Heart right ventricle (tissue), 16 donors: Measurements from ENCODE around the gene SYCP2. TPM values are rescaled to one million over a fixed set of nuclear protein-coding genes. Genes with fewer than 3 reads are reported as not detected.
A peak's percentile ranks its signal among the peaks of the same experiment; 100 is the strongest.

Experiments
- ATAC-seq, 8 donors: fragments of 200-7000 bp; cut with Tn5 transposase; one replicate each; pipeline ENCODE4 v1.9.1; 2020; ENCODE audit warnings: mild to moderate bottlenecking in 8 of 8, moderate library complexity in 8 of 8, moderate number of reproducible peaks in 1 of 8
- DNase-seq, 2 donors: peaks; one replicate each; pipeline ENCODE4 v3.0.0-alpha.2; 2020
- H3K27ac ChIP-seq, 10 donors: fragments of 200-600 bp; sonication (generic) in 2 of 10; one replicate each; pipeline versions ENCODE4 v1.5.0 to v1.8.0; 2020 to 2022; ENCODE audit warnings: mild to moderate bottlenecking in 3 of 10
- H3K27me3 ChIP-seq, 7 donors: fragments of 200-600 bp; one replicate each; pipeline ENCODE4 v1.8.0; 2021 to 2022; ENCODE audit warnings: mild to moderate bottlenecking in 2 of 7
- H3K36me3 ChIP-seq, 9 donors: fragments of 200-600 bp; sonication (generic) in 1 of 9; one replicate each; pipeline versions ENCODE4 v1.5.0 to v1.8.0; 2020 to 2022; ENCODE audit warnings: mild to moderate bottlenecking in 2 of 9
- H3K4me1 ChIP-seq, 9 donors: fragments of 200-600 bp; sonication (generic) in 1 of 9; one replicate each; pipeline versions ENCODE4 v1.5.0 to v1.8.0; 2020 to 2022; ENCODE audit warnings: mild to moderate bottlenecking in 4 of 9
- H3K4me3 ChIP-seq, 10 donors: fragments of 200-600 bp; sonication (generic) in 2 of 10; one replicate each; pipeline versions ENCODE4 v1.5.0 to v1.8.0; 2020 to 2022; ENCODE audit warnings: mild to moderate bottlenecking in 7 of 10, moderate library complexity in 2 of 10
- H3K9me3 ChIP-seq, 11 donors: fragments of 200-600 bp in 10 of 11; sonication (generic) in 2 of 11; one replicate each; pipeline versions ENCODE4 v1.5.0 to v1.8.0; 2013 to 2022; ENCODE audit warnings: mild to moderate bottlenecking in 2 of 11, control low read depth in 1 of 11, moderate library complexity in 1 of 11
- CTCF ChIP-seq, 9 donors: fragments of 200-600 bp; sonication (generic) in 2 of 9; IDR thresholded peaks; one replicate each; pipeline versions ENCODE4 v1.5.0 to v1.8.0; 2021 to 2022; ENCODE audit warnings: antibody characterized with exemption in 9 of 9, mild to moderate bottlenecking in 5 of 9, moderate library complexity in 1 of 9
- WGBS, 2 donors: extraction: QIAGEN DNeasy Blood & Tissue Kit; methylation state at CpG; one replicate each; pipeline ENCODE4 v1.1.7; 2013; ENCODE audit warnings: inconsistent platforms in 1 of 2; 5-methylcytosine and 5-hydroxymethylcytosine counted together
- intact Hi-C, 10 donors: fragments of 100-400 bp; cut with DNase I; formaldehyde crosslinking; loops; one replicate each; pipeline versions ENCODE4 v1.11.1 to v1.14.2; 2022
- long read RNA-seq, 3 donors: library from polyadenylated mRNA; unstranded; transcript quantifications; one replicate each; pipeline ENCODE4 v2.0.0, GENCODE V29; 2020 to 2021
- polyA plus RNA-seq, 2 donors: library from polyadenylated mRNA; stranded (reverse); fragments of 200-250 nt; gene quantifications; one replicate each; pipeline ENCODE4 v1.2.3, GENCODE V29; 2013
- total RNA-seq, 10 donors: library from RNA; stranded (reverse); fragmentation: NEBNext Ultra II Directional in 3 of 10; extraction: Animal tissue kit (Norgen Biotek cat#: 25700) in 3 of 10; gene quantifications; one replicate each; pipeline versions ENCODE4 v1.2.1 to v1.2.4, GENCODE V29; 2021 to 2023
- donor health status: Arrhythmogenic right ventricular cardiomyopathy.
- donor health status: ischemic (EF 13 %, LVEDD 7.1; RV severe dilation, severe dysfunction).
- donor health status: healthy with polysubstance abuse.
- donor health status: DM: no; HTN: yes; CAD: no.
- donor health status: DM: no; HTN: no; CAD: no.
- donor health status: ischemic (EF 25% LVEDD 6.9; RV normal size, moderate dysfunction).
- donor health status: ischemic (EF 25% LVEDD 5.7; RV mildly dilated, moderate dysfunction).
- donor health status: healthy.
- donor health status: DM: yes; HTN: yes; CAD: no.
- donor health status: Ischemic cardiomyopathy.
- donor health status: ischemic (EF 35%, LVEDD 5.7; RV mildly dilated, moderate dysfunction).
- donor health status: nonischemic (EF 11% LVEDD 7.7; RV severe dilation, severe dysfunction).
- donor health status: DM: yes; HTN: yes; CAD: no.
- donor health status: PGD.
- donor health status: ischemic (EF 29% LVEDD 5.4; RV normal size, mild dysfunction).
- donor health status: nonischemic (EF 23%, LVEDD 6.1; RV moderate dilation, normal function).

The SYCP2 gene, protein sequence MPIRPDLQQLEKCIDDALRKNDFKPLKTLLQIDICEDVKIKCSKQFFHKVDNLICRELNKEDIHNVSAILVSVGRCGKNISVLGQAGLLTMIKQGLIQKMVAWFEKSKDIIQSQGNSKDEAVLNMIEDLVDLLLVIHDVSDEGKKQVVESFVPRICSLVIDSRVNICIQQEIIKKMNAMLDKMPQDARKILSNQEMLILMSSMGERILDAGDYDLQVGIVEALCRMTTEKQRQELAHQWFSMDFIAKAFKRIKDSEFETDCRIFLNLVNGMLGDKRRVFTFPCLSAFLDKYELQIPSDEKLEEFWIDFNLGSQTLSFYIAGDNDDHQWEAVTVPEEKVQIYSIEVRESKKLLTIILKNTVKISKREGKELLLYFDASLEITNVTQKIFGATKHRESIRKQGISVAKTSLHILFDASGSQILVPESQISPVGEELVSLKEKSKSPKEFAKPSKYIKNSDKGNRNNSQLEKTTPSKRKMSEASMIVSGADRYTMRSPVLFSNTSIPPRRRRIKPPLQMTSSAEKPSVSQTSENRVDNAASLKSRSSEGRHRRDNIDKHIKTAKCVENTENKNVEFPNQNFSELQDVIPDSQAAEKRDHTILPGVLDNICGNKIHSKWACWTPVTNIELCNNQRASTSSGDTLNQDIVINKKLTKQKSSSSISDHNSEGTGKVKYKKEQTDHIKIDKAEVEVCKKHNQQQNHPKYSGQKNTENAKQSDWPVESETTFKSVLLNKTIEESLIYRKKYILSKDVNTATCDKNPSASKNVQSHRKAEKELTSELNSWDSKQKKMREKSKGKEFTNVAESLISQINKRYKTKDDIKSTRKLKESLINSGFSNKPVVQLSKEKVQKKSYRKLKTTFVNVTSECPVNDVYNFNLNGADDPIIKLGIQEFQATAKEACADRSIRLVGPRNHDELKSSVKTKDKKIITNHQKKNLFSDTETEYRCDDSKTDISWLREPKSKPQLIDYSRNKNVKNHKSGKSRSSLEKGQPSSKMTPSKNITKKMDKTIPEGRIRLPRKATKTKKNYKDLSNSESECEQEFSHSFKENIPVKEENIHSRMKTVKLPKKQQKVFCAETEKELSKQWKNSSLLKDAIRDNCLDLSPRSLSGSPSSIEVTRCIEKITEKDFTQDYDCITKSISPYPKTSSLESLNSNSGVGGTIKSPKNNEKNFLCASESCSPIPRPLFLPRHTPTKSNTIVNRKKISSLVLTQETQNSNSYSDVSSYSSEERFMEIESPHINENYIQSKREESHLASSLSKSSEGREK (N-terminal part only)
- total RNA-seq = 1 to 10 TPM in 4 of 10 donors, under 1 TPM in 6; 0.45 to 2.5 (median 0.93) TPM
- polyA plus RNA-seq = 1 to 10 TPM in 1 of 2 donors, under 1 TPM in 1; 0.75 to 7.5 TPM
- long read RNA-seq, donor 1 = 0 reads
- long read RNA-seq, donor 2, partial matches to known transcripts = 1 of 2 reads
- long read RNA-seq, donor 2, other reads (novel, unspliced or antisense) = 1 of 2 reads
- long read RNA-seq, donor 3, partial matches to known transcripts = 0 of 1 reads
- long read RNA-seq, donor 3, other reads (novel, unspliced or antisense) = 1 of 1 reads

- H3K36me3 ChIP-seq = peaks cover 0 to 6% (median 0%) of the 10 kb centered on the region in 9 donors
- TF ChIP-seq CTCF (IDR thresholded peaks at IDR 0.05) = no peak
- H3K4me3 ChIP-seq = peak within 1 kb of the TSS; percentile 62 to 97 (median 77)
- ATAC-seq (peak; percentile 77 to 88 (median 82)), DNase-seq (peak; percentile 50 to 76)
- H3K4me1 ChIP-seq = peaks cover 1 to 44% (median 33%) of the 10 kb centered on the region in 9 donors
- WGBS, 2 donors = 17 to 26% methylated on average over 54 to 65 of the region's 65 CpGs
- intact Hi-C loops = loop anchor here in 1 of 10 donors (10.0 kb wide), 1 partner anchor 149 kb away; no protein-coding TSS in a partner anchor
- H3K9me3 ChIP-seq = no peaks in the 10 kb centered on the region
- peak within 1 kb of the TSS; percentile 5 to 90 (median 83) for H3K27ac ChIP-seq
- no peaks in the 10 kb centered on the region for H3K27me3 ChIP-seq
These were observed at the start of gene SYCP2 for GRCh38 chr20:59933296-59933848. Gene SYCP2, minus strand, starts transcription at chr20:59933637. Its CDS starts 11,224 bp downstream, at chr20:59922413.

DNA sequence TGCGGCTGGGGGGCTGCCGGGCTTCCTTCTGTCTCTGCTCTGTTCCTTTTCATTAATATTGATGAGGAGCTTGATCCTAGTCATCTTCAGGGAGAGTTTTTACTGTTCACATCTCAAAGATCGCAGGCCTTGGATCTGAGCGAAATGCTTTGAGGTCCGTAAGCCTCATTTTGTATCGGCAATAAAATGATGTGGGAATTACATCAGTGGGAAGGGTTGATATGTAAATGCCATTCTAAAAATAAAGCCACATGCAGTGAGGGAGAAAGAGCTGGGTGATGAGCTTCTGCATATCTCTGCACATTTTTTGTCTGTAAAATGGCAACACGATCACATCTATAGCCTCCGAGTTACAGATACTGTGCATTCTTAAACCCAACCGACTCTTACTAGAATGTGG, 49.6 kb upstream of the SYCP2 start:
- 79 to 80% methylated on average over 9 of the region's 9 CpGs for WGBS, 2 donors
- Histone ChIP-seq H3K9me3 (peaks cover 0 to 8% (median 0%) of the 10 kb centered on the region in 11 donors), H3K36me3 (no peaks in the 10 kb centered on the region), H3K4me1 (peaks cover 0 to 18% (median 0%) of the 10 kb centered on the region in 9 donors), H3K4me3 (no peak overlapping the region), H3K27ac (no peak overlapping the region), H3K27me3 (no peaks in the 10 kb centered on the region)
- intact Hi-C loops = loop anchor here in 1 of 10 donors (10.0 kb wide), 1 partner anchor 72 kb away; no protein-coding TSS in a partner anchor
- ATAC-seq = no peak
- no peak for DNase-seq
- no peak for TF ChIP-seq CTCF (IDR thresholded peaks at IDR 0.05)

DNA sequence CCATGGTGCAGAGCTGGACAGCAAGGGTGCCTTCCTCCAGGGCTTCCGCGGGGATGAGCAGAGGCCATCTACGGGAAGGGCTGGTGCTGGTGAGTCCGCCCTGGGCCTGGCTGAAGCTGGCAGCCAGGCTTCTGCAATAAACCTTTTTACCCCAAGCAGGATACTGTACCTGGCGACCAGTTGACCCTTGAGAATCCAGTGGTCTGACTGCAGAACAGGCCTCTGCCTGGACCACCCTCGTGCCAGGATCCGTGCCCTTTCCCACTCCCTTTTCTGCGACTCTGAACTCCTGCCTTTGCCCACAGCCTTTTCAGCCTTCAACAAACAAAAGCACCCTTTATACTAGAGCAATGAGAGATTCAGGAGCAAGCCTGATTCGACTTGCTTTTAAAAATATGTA, 43.6 kb upstream of the SYCP2 start:
- Histone ChIP-seq H3K9me3 (peaks cover 0 to 8% (median 0%) of the 10 kb centered on the region in 11 donors), H3K4me3 (no peak overlapping the region), H3K36me3 (no peaks in the 10 kb centered on the region), H3K4me1 (no peaks in the 10 kb centered on the region), H3K27me3 (no peaks in the 10 kb centered on the region), H3K27ac (no peak overlapping the region)
- DNase-seq (no peak), ATAC-seq (no peak)
- 88 to 93% methylated on average over 9 of the region's 9 CpGs for WGBS, 2 donors
- no peak for TF ChIP-seq CTCF (IDR thresholded peaks at IDR 0.05)
- intact Hi-C loops = no loop called here
